GM21786 (cell line): ENCODE data around the gene NDUFAF3.

ENCODE experiments used
- ATAC-seq: cut with Tn5 transposase; IDR thresholded peaks from one replicate; pipeline ENCODE4 v1.9.1; 2021; ENCODE audit not compliant: unreplicated experiment

Gene NDUFAF3

GRCh38 chr3:49017971-49018706 lies 3.8 kb upstream of the NDUFAF3 start, which contains the start of gene DALRD3:
Gene DALRD3 (minus strand): TSS chr3:49018580. CDS start chr3:49018564, 16 bp downstream.
- no peak for ATAC-seq

- no peak for ATAC-seq
These were observed 3.3 kb upstream of the NDUFAF3 start for GRCh38 chr3:49018707-49019006.

- no peak for ATAC-seq
These were observed 2.0 kb upstream of the NDUFAF3 start for GRCh38 chr3:49019941-49020329.

DNA sequence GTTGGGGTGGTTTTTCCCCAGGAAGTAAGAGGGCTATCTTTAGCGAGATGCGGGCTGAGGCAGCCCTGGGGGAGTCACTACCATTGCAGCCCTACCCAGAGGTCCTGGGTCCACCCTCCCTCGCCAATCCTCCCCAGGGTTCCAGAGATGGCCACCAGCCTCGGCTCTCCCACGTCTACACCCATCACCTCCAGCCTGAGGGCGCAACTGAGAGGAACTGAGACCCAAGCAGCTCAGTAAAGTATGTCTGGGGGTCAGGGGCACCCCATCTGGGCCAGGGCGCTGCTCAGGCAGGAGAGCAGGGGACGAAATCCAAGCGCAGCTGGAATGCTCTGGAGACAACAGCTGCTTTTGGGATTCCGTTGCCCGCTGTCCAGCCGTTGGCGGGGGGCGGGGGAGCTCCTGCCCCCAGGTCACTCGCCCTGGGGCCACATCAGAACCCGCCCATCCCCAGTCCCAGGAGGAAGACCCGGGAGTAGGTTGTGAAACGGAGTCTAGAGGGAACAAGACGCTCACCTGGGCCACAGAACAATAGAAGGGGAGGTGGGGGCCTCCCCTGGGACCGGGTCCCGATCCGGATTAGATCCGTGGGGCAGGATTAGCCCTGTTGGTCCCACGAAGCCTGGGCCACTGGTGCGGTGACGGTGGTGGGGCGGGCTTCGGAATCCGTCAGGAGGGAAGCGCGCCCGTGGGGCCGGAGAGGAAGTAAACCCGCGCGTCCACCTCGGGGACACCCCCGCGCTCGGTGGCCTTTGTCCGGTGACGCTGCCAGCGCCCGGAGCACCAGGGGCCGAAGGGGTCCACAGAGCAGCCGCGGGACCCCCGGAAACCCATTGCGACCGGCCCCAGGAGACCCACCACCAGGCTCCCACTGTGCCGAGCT lies 1.4 kb upstream of the NDUFAF3 start:
- ATAC-seq = no peak

- ATAC-seq = peak; percentile 41
These were observed 608 bp upstream of the NDUFAF3 start for GRCh38 chr3:49021213-49021812.

DNA sequence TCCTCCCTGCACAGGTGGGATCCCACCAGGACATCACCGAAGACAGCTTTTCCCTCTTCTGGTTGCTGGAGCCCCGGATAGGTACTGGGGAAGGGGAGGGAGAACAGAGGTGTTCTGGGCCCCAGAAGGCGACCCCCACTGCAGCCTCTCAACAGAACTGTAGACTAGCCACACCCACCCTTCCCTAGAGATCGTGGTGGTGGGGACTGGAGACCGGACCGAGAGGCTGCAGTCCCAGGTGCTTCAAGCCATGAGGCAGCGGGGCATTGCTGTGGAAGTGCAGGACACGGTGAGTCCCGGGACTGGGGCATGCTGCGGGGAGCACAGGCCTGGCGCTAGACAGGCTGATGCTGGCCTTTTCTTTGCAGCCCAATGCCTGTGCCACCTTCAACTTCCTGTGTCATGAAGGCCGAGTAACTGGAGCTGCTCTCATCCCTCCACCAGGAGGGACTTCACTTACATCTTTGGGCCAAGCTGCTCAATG lies 809 bp downstream of the NDUFAF3 start:
- no peak for ATAC-seq

GRCh38 chr3:49023775-49024174 lies 1.9 kb downstream of the NDUFAF3 start:
- ATAC-seq = no peak

DNA sequence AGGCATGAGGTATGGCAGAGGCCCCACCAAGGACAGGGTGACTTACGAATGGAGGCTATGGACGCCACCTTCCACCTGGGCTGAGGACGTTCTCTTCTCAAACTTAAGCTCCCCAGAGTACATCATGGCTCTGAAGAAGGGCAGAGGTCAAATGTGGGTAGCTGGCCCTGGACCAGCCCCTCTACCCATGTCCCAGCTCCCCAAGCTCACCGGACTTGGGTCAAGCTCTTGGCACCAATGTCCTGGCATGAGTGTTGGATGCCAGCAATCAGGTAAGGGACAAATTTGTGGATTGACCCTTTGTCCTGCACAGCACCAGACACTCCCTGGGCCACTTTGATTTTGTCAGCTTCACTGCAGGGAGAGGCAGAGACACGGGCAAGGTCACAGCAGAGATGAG lies 2.5 kb downstream of the NDUFAF3 start:
- ATAC-seq = no peak

DNA sequence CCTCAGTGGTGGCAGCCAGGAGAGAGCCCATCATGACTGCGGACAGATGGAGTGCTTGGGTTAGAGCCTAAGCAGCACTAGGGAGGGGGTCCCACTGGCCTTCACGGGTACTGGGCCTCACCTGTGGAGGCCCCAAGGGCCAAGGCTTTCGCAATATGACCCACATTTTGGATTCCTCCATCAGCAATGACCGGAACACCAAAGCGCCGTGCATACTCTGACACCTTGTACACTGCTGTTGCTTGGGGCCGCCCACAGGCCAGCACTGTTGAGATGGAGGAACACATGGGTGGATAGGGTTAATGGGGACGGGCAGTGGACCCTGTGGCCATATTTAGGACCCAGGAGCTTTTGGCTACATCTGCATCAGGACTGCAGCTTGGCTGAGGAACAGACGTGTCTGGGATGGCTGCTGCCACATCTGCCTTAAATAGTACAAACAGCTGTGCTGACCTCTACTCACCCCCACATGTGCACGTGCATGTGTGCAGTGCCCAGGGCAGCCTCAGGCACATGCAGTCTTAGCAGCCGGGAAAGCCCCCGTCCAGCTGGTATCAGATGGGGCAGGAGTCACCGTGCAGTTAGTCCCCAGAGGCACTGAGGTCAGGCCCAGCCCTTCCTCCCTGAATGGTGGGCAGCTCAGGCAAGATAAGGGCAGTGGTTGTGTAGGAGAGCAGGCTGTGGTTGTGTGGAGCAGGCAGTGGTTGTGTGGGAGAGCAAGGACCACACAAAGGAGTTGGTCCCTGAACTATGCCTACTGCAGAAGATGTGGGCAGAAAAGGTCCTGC lies 3.3 kb downstream of the NDUFAF3 start:
- no peak for ATAC-seq

DNA sequence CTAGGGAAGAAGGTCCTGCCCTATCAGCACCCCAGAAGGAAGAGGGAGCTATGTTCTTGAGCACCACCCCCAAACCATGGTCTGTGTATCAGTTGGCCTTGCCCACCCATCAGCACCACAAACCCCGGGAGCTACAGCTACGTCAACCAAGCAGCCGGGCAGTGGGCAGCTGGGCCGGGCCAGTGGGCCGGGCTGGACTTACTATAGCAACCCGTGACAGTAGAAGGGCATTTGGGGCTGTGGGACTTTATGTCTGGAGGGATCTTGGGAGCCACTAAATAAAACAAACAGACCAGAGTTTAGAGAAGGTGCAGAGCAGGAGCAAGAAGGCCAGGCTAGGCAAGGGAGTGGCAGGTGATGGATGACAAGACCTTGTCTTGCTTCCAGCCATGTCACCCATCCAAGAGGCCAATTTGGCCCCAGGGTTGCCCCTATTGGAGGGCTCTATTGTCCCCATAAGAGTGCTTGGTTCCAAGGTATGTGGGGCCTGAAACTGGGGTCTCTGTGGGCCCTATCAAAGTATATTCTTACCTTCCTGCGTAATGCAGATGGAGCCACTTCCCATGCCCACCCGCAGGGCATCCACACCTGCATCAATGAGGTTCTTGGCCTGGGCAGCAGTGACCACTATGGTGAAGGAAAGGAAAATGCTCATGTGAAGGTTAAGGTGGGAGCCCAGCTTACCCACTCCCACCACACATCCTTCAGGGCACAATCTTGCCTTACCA lies 4.0 kb downstream of the NDUFAF3 start:
- ATAC-seq = no peak

DNA sequence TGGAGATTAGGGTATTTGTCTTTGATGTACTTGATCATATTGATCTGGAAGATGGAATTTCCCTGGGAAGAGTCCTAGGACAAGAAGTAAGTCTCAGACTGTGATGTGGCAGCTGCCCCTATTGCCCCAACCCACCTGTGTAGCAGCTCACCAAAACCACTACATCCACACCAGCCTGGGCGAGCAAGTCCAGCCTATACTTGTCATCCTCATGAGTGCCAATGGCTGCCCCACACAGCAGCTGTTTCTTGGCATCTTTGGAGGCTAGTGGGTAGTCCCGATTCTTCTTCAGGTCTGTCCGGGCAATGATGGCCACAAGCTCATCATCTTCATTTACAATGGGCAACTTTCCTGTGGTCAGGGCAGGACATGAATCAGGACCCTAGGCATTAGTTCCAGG lies 4.6 kb downstream of the NDUFAF3 start:
- ATAC-seq = no peak

GRCh38 chr3:49027634-49028033 lies 5.7 kb downstream of the NDUFAF3 start:
- ATAC-seq = no peak

GRCh38 chr3:49028298-49028672 lies 6.4 kb downstream of the NDUFAF3 start:
- ATAC-seq = no peak

GRCh38 chr3:49028673-49029562 lies 7.0 kb downstream of the NDUFAF3 start, which contains the start of gene IMPDH2:
Gene IMPDH2 (minus strand): TSS chr3:49029398. CDS start chr3:49029350, 48 bp downstream.
- ATAC-seq = peak; percentile 90

- no peak for ATAC-seq
These were observed 7.6 kb downstream of the NDUFAF3 start for GRCh38 chr3:49029563-49029884.

DNA sequence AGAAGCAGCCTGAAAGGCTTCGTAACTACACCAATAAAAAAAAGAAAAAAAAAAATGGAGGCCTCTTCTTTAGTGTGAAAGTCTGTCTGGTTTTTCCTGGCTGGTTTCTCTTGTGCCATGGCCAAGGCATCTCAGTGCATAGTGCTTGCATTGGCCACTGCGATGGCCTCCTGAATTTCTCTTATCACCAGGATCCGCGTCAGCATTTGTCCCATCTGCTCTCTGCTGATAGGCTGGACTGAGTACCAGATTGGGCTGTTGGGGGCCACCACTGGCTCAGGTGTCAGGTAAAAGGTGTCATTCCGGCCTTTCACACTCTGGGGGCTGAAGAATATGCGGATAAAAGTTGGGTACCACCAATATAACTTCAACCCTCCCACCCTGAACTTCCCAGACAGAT lies 8.4 kb downstream of the NDUFAF3 start:
- no peak for ATAC-seq

DNA sequence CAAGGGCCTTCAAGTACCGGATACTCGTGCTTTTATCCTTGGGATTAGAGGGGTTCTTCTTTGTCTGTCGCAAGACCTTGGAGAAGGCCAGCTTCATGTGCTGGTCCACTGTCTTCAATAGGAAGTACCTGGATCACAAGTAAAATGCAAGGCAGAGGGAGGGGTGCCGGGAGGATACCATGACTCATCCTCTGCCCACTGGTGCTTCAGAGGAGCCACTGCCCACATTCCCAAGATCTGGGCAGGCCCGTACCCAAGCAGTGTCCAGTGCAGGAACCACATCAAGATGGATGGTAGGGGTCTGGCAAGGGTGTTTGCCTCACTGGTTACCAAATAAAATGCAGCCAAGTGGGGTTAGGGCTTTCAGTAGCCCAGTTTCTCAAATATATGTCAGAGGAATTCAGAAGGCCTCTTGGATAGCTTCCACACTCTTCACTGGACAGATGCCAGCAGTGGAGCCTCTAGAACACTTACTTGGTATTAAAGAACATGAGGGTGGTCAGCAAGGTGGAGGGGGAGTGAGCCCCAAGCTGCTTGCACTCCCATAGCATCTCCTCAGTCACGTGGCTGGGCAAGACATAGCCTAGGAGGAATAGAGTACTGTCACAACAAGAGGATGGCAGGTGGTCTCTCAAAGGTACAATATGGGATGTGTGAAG lies 10.9 kb downstream of the NDUFAF3 start:
- ATAC-seq = no peak

GRCh38 chr3:49034650-49035049 lies 12.7 kb downstream of the NDUFAF3 start:
- ATAC-seq = no peak

DNA sequence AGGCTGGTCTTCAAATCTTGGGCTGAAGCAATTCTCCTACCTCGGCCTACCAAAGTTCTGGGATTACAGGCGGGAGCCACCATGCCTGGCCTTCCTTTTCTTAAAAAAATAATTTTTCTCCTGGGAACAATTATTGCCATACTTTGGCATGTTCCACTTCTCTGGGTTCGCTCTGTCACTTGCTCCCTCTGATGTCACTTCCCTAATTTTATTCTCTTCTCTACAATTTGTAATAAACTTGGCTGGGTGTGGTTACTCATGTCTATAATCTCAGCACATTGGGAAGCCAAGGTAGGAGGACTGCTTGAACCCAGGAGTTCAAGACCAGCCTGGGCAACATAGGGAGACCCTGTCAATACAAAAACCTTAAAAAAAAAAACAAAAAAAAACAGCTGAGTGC lies 13.4 kb downstream of the NDUFAF3 start:
- no peak for ATAC-seq
